Activated CD4-positive, alpha-beta memory T cell treated with anti-CD3 and anti-CD28 coated beads for 36 hours (primary cell): Measurements from ENCODE around the gene NDFIP2. TPM values are rescaled to one million over a fixed set of nuclear protein-coding genes. Genes with fewer than 3 reads are reported as not detected.
"Not testable (repeated sequence)": the region's sequence is repeated elsewhere in the genome, so short reads cannot be mapped to it uniquely, and the experiment has no call there.

Source experiments
- CTCF ChIA-PET: fragments of 350-600 bp; sonication (Branson Sonifier 250); formaldehyde crosslinking; loops from one replicate; lab custom pipeline; 2021; ENCODE audit warnings: antibody characterized with exemption, inconsistent platforms; lab: Charles Lee
- POLR2A ChIA-PET: fragments of 350-600 bp; sonication (Branson Sonifier 250); formaldehyde crosslinking; loops from one replicate; lab custom pipeline; 2021; ENCODE audit warnings: antibody characterized with exemption; lab: Charles Lee
- DNase-seq: peaks from one replicate; pipeline ENCODE4 v3.0.0-alpha.2; 2020
- H3K27ac Mint-ChIP-seq: one replicate; pipeline ENCODE4 v1.8.0; 2021; ENCODE audit warnings: mixed read lengths
- H3K27me3 Mint-ChIP-seq: one replicate; pipeline ENCODE4 v1.8.0; 2021; ENCODE audit warnings: mixed read lengths
- H3K36me3 Mint-ChIP-seq: one replicate; pipeline ENCODE4 v1.8.0; 2021; ENCODE audit warnings: mixed read lengths
- H3K4me1 Mint-ChIP-seq: one replicate; pipeline ENCODE4 v1.8.0; 2021; ENCODE audit warnings: low read depth, mixed read lengths
- H3K4me3 Mint-ChIP-seq: one replicate; pipeline ENCODE4 v1.8.0; 2021; ENCODE audit warnings: mild to moderate bottlenecking, mixed read lengths
- H3K9me3 Mint-ChIP-seq: one replicate; pipeline ENCODE4 v1.8.0; 2021; ENCODE audit warnings: mixed read lengths
- intact Hi-C: fragments of 100-400 bp; cut with micrococcal nuclease; formaldehyde crosslinking; loops from one replicate; pipeline ENCODE4 v1.15.1; 2023
- total RNA-seq, 2 experiments: library from RNA; stranded (reverse); gene quantifications; one replicate each; pipeline ENCODE4 v1.2.3, GENCODE V29; 2021

NDFIP2 gene
- total RNA-seq, 2 experiments from 2014 or later, result 175 to 178 TPM

GRCh38 chr13:79560954-79561353 is 80.0 kb downstream of the NDFIP2 start:
- H3K9me3 Mint-ChIP-seq, result peaks cover 54% of the 10 kb centered on the region
- no peak overlapping the region for H3K4me3 Mint-ChIP-seq
- no peak for DNase-seq
- ChIA-PET CTCF (interaction anchor here (0.6 kb wide), 1 partner anchor 134 kb away, joined by 3 read pairs; no protein-coding TSS in a partner anchor), POLR2A (no interaction called here)
- H3K36me3 Mint-ChIP-seq, result peaks cover 43% of the 10 kb centered on the region
- H3K4me1 Mint-ChIP-seq, result no peaks in the 10 kb centered on the region
- H3K27ac Mint-ChIP-seq, result no peak overlapping the region
- no peaks in the 10 kb centered on the region for H3K27me3 Mint-ChIP-seq
- intact Hi-C loops, result no loop called here

- CTCF ChIA-PET, result interaction anchor here (1.1 kb wide), 2 partner anchors 138 to 164 kb away, joined by 3 read pairs; no protein-coding TSS in a partner anchor
- POLR2A ChIA-PET, result no interaction called here
- DNase-seq, result no peak
- peaks cover 31% of the 10 kb centered on the region for H3K36me3 Mint-ChIP-seq
- no peak overlapping the region for H3K27ac Mint-ChIP-seq
- H3K4me1 Mint-ChIP-seq, result no peaks in the 10 kb centered on the region
- H3K4me3 Mint-ChIP-seq, result no peak overlapping the region
- intact Hi-C loops, result no loop called here
- H3K9me3 Mint-ChIP-seq, result peaks cover 61% of the 10 kb centered on the region
- no peaks in the 10 kb centered on the region for H3K27me3 Mint-ChIP-seq
These were observed 81.6 kb downstream of the NDFIP2 start for GRCh38 chr13:79562557-79562956.

- Mint-ChIP-seq H3K9me3 (peaks cover 47% of the 10 kb centered on the region), H3K4me1 (no peaks in the 10 kb centered on the region), H3K36me3 (peaks cover 5% of the 10 kb centered on the region), H3K27me3 (no peaks in the 10 kb centered on the region), H3K27ac (no peak overlapping the region), H3K4me3 (no peak overlapping the region)
- intact Hi-C loops, result no loop called here
- DNase-seq, result no peak
- ChIA-PET POLR2A (no interaction called here), CTCF (no interaction called here)
These were observed 85.2 kb downstream of the NDFIP2 start for GRCh38 chr13:79566118-79566517.

GRCh38 chr13:79571147-79571546 is 90.2 kb downstream of the NDFIP2 start:
- Mint-ChIP-seq H3K9me3 (peaks cover 7% of the 10 kb centered on the region), H3K4me1 (no peaks in the 10 kb centered on the region), H3K4me3 (no peak overlapping the region), H3K36me3 (peaks cover 3% of the 10 kb centered on the region), H3K27ac (no peak overlapping the region), H3K27me3 (no peaks in the 10 kb centered on the region)
- intact Hi-C loops, result no loop called here
- CTCF ChIA-PET, result interaction anchor here (1.2 kb wide), 1 partner anchor 147 kb away, joined by 4 read pairs; no protein-coding TSS in a partner anchor
- no peak for DNase-seq
- POLR2A ChIA-PET, result no interaction called here

- intact Hi-C loops, DNase-seq, CTCF ChIA-PET, H3K27ac Mint-ChIP-seq, H3K4me3 Mint-ChIP-seq, H3K27me3 Mint-ChIP-seq, H3K36me3 Mint-ChIP-seq, H3K4me1 Mint-ChIP-seq, POLR2A ChIA-PET: not testable (repeated sequence)
- H3K9me3 Mint-ChIP-seq, result peaks cover 15% of the 10 kb centered on the region
These were observed 92.9 kb downstream of the NDFIP2 start for GRCh38 chr13:79573892-79574291.

GRCh38 chr13:79581870-79582315 is 100.9 kb downstream of the NDFIP2 start:
- Mint-ChIP-seq H3K9me3 (peaks cover 14% of the 10 kb centered on the region), H3K4me1 (no peaks in the 10 kb centered on the region), H3K36me3 (peaks cover 1% of the 10 kb centered on the region), H3K27me3 (no peaks in the 10 kb centered on the region), H3K4me3 (no peak overlapping the region), H3K27ac (no peak overlapping the region)
- intact Hi-C loops, result no loop called here
- ChIA-PET POLR2A (no interaction called here), CTCF (no interaction called here)
- DNase-seq, result no peak

GRCh38 chr13:79582896-79583295 is 101.9 kb downstream of the NDFIP2 start:
- ChIA-PET CTCF (interaction anchor here (1.4 kb wide), 1 partner anchor 40 kb away, joined by 3 read pairs; no protein-coding TSS in a partner anchor), POLR2A (no interaction called here)
- Mint-ChIP-seq H3K36me3 (peaks cover 1% of the 10 kb centered on the region), H3K27me3 (no peaks in the 10 kb centered on the region), H3K27ac (no peak overlapping the region), H3K4me3 (no peak overlapping the region), H3K9me3 (peaks cover 5% of the 10 kb centered on the region), H3K4me1 (no peaks in the 10 kb centered on the region)
- no peak for DNase-seq
- intact Hi-C loops, result no loop called here

GRCh38 chr13:79585033-79585432 is 104.1 kb downstream of the NDFIP2 start:
- DNase-seq, result no peak
- Mint-ChIP-seq H3K27me3 (no peaks in the 10 kb centered on the region), H3K9me3 (peaks cover 10% of the 10 kb centered on the region), H3K4me3 (no peak overlapping the region), H3K36me3 (peaks cover 1% of the 10 kb centered on the region), H3K4me1 (no peaks in the 10 kb centered on the region), H3K27ac (no peak overlapping the region)
- intact Hi-C loops, result no loop called here
- CTCF ChIA-PET, result no interaction called here
- POLR2A ChIA-PET, result no interaction called here

- no peak overlapping the region for H3K4me3 Mint-ChIP-seq
- DNase-seq, result no peak
- no peaks in the 10 kb centered on the region for H3K27me3 Mint-ChIP-seq
- ChIA-PET POLR2A (no interaction called here), CTCF (interaction anchor here (0.7 kb wide), 1 partner anchor 166 kb away, joined by 3 read pairs; no protein-coding TSS in a partner anchor)
- intact Hi-C loops, result no loop called here
- no peaks in the 10 kb centered on the region for H3K4me1 Mint-ChIP-seq
- H3K36me3 Mint-ChIP-seq, result peaks cover 1% of the 10 kb centered on the region
- H3K9me3 Mint-ChIP-seq, result peaks cover 6% of the 10 kb centered on the region
- no peak overlapping the region for H3K27ac Mint-ChIP-seq
These were observed 108.8 kb downstream of the NDFIP2 start for GRCh38 chr13:79589603-79590393.

GRCh38 chr13:79590394-79590676 is 109.4 kb downstream of the NDFIP2 start:
- no peak for DNase-seq
- no peak overlapping the region for H3K27ac Mint-ChIP-seq
- intact Hi-C loops, result no loop called here
- peaks cover 6% of the 10 kb centered on the region for H3K9me3 Mint-ChIP-seq
- no peak overlapping the region for H3K4me3 Mint-ChIP-seq
- H3K27me3 Mint-ChIP-seq, result no peaks in the 10 kb centered on the region
- peaks cover 1% of the 10 kb centered on the region for H3K36me3 Mint-ChIP-seq
- ChIA-PET POLR2A (no interaction called here), CTCF (interaction anchor here (0.7 kb wide), 1 partner anchor 166 kb away, joined by 3 read pairs; no protein-coding TSS in a partner anchor)
- no peaks in the 10 kb centered on the region for H3K4me1 Mint-ChIP-seq

GRCh38 chr13:79591493-79591892 is 110.5 kb downstream of the NDFIP2 start:
- CTCF ChIA-PET, result no interaction called here

GRCh38 chr13:79593121-79593520 is 112.2 kb downstream of the NDFIP2 start:
- Mint-ChIP-seq H3K27ac (no peak overlapping the region), H3K4me3 (no peak overlapping the region), H3K9me3 (peaks cover 4% of the 10 kb centered on the region), H3K4me1 (no peaks in the 10 kb centered on the region), H3K36me3 (no peaks in the 10 kb centered on the region), H3K27me3 (no peaks in the 10 kb centered on the region)
- ChIA-PET POLR2A (no interaction called here), CTCF (no interaction called here)
- no peak for DNase-seq
- intact Hi-C loops, result no loop called here

More at GRCh38 chr13:79591493-79591892, 110.5 kb downstream of the NDFIP2 start:
- H3K4me1 Mint-ChIP-seq, result no peaks in the 10 kb centered on the region
- intact Hi-C loops, result no loop called here
- H3K4me3 Mint-ChIP-seq, result no peak overlapping the region
- H3K9me3 Mint-ChIP-seq, result peaks cover 6% of the 10 kb centered on the region
- DNase-seq, result no peak
- H3K36me3 Mint-ChIP-seq, result no peaks in the 10 kb centered on the region
- no peak overlapping the region for H3K27ac Mint-ChIP-seq
- no peaks in the 10 kb centered on the region for H3K27me3 Mint-ChIP-seq
- POLR2A ChIA-PET, result no interaction called here
